Right lobe of liver (tissue), 4 donors: ENCODE data around the gene MYH7B.

Experiments used
- CTCF ChIP-seq, 4 donors: fragments of 200-600 bp in 3 of 4; fragments of 450-650 bp in 1 of 4; IDR thresholded peaks; one replicate each; pipeline versions ENCODE4 v1.5.1 to v1.8.0; 2016 to 2022; ENCODE audit warnings: antibody characterized with exemption in 4 of 4, mild to moderate bottlenecking in 2 of 4
- POLR2A ChIP-seq: fragments of 450-650 bp; IDR thresholded peaks from one replicate; pipeline ENCODE4 v1.6.1; 2017; ENCODE audit warnings: antibody characterized with exemption, mild to moderate bottlenecking
- donor health status: DM: no; HTN: no; CAD: no.
- donor health status: DM: no; HTN: no; CAD: no.
- donor health status: DM: no; HTN: yes; CAD: no.

DNA sequence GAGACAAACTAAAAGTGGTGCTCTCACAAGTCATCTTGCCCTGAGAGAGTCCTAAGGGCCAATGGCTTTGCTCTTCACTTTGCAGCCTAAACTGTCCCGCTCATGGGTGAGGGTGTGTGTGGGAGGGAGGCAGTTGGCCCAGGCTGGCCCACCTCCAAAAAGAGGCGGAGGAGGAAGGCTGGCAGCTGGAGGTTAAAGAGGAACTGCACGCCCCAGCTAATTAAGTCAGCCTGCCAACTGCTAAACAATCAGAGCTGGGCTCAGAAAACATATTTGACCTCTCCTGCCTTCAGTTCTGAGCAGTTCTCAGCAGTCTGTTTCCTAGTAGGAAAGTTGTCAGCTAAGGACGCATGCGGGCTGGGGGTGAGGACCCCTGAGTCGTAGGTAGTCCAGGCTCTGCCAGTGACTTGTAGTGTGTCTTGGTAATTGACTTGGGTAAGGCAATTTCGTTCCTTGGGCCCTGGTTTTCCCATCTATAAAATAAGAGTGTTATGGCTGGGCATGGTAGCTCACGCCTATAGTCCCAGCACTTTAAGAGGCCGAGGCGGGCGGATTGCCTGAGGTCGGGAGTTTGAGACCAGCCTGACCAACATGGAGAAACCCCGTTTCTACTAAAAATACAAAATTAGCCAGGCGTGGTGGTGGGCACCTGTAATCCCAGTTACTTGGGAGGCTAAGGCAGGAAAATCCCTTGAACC is 17.1 kb upstream of the MYH7B start:
- TF ChIP-seq CTCF (IDR thresholded peaks at IDR 0.05) (no peak), POLR2A (no peak)
